A673 (cell line): Measurements from ENCODE around the gene NELL1. TPM values are rescaled to one million over a fixed set of nuclear protein-coding genes. Genes with fewer than 3 reads are reported as not detected.

ENCODE experiments used
- BruUV-seq: library from RNA; stranded (reverse); fragments of 400-500 nt; replicated peaks from 2 replicates; lab custom pipeline; 2021; lab: Mats Ljungman, UMichigan
- CTCF ChIA-PET: fragments of 300-600 bp; sonication (Branson Sonifier 250); formaldehyde crosslinking; loops from one replicate; lab custom pipeline; 2022; ENCODE audit warnings: antibody characterized with exemption; lab: Charles Lee
- POLR2A ChIA-PET: fragments of 300-600 bp; sonication (Branson Sonifier 250); formaldehyde crosslinking; loops from one replicate; lab custom pipeline; 2022; ENCODE audit warnings: antibody characterized with exemption; ENCODE audit not compliant: low non-redundant PET; lab: Charles Lee
- DNase-seq: peaks from one replicate; pipeline ENCODE4 v3.0.0-alpha.2; 2015; ENCODE audit warnings: low spot score
- H3K27ac ChIP-seq: fragments of 200-600 bp; sonication (generic); 2 replicates; pipeline ENCODE4 v1.5.1; 2016; ENCODE audit warnings: mixed run types, low read depth, mild to moderate bottlenecking, mixed read lengths, antibody characterized with exemption, low read length; ENCODE audit not compliant: poor library complexity, severe bottlenecking
- H3K27me3 ChIP-seq: fragments of 200-600 bp; sonication (generic); replicated peaks from 2 replicates; pipeline ENCODE4 v1.6.1; 2017; ENCODE audit warnings: mixed run types, low read depth, mild to moderate bottlenecking, mixed read lengths, antibody characterized with exemption, low read length; ENCODE audit not compliant: insufficient read depth, poor library complexity
- H3K36me3 ChIP-seq: fragments of 200-600 bp; sonication (generic); 2 replicates; pipeline ENCODE4 v1.6.1; 2016; ENCODE audit warnings: mixed run types, mild to moderate bottlenecking, mixed read lengths, antibody characterized with exemption, low read length; ENCODE audit not compliant: insufficient read depth, poor library complexity, severe bottlenecking
- H3K4me1 ChIP-seq: fragments of 200-600 bp; sonication (generic); 2 replicates; pipeline ENCODE4 v1.6.1; 2017; ENCODE audit warnings: mixed run types, mild to moderate bottlenecking, mixed read lengths, antibody characterized with exemption, low read length; ENCODE audit not compliant: insufficient read depth, poor library complexity, severe bottlenecking
- H3K4me3 ChIP-seq: fragments of 200-600 bp; sonication (generic); 2 replicates; pipeline ENCODE4 v1.5.1; 2016; ENCODE audit warnings: low read depth, mixed run types, mild to moderate bottlenecking, mixed read lengths, low read length; ENCODE audit not compliant: poor library complexity, severe bottlenecking
- H3K9me3 ChIP-seq: fragments of 200-600 bp; sonication (generic); 2 replicates; pipeline ENCODE4 v1.6.1; 2016; ENCODE audit warnings: mixed run types, low read depth, mild to moderate bottlenecking, mixed read lengths, antibody characterized with exemption, low read length; ENCODE audit not compliant: poor library complexity, severe bottlenecking
- CTCF ChIP-seq: fragments of 300-800, 200-600 bp; sonication (generic); conservative IDR thresholded peaks from 2 replicates; pipeline ENCODE4 v1.5.1; 2017; ENCODE audit warnings: low read depth, mild to moderate bottlenecking, antibody characterized with exemption, low read length, moderate library complexity, mixed read lengths
- EZH2 ChIP-seq: fragments of 200-600 bp; sonication (generic); IDR thresholded peaks from 2 replicates; pipeline ENCODE4 v1.6.1; 2017; ENCODE audit warnings: borderline replicate concordance, low read depth, mild to moderate bottlenecking, mixed read lengths, antibody characterized with exemption, low read length; ENCODE audit not compliant: poor library complexity, severe bottlenecking
- intact Hi-C: fragments of 100-400 bp; cut with micrococcal nuclease; formaldehyde crosslinking; loops from one replicate; pipeline ENCODE4 v1.10.0; 2022; ENCODE audit not compliant: unreplicated experiment
- total RNA-seq: library from RNA; stranded (reverse); gene quantifications from 2 replicates; pipeline ENCODE4 v1.2.3, GENCODE V29; 2021

The NELL1 gene
- total RNA-seq, 1 experiment from 2014 or later: 0.32 TPM

- Histone ChIP-seq H3K27me3 (no peaks in the 10 kb centered on the region), H3K4me3 (no peak overlapping the region), H3K36me3 (no peaks in the 10 kb centered on the region), H3K9me3 (no peaks in the 10 kb centered on the region), H3K4me1 (no peaks in the 10 kb centered on the region), H3K27ac (no peak overlapping the region)
- DNase-seq: no peak
- CTCF ChIA-PET: no interaction called here
- no TSS peak for BruUV-seq
- intact Hi-C loops: no loop called here
- no peak for TF ChIP-seq EZH2
- no peak for TF ChIP-seq CTCF
- POLR2A ChIA-PET: no interaction called here
Measured at GRCh38 chr11:20933086-20933485, 263.7 kb downstream of the NELL1 start.

- no peak for DNase-seq
- no TSS peak for BruUV-seq
- CTCF ChIA-PET: no interaction called here
Measured at GRCh38 chr11:20933958-20934357, 264.6 kb downstream of the NELL1 start.

GRCh38 chr11:20934516-20934915 lies 265.1 kb downstream of the NELL1 start:
- no peaks in the 10 kb centered on the region for H3K4me1 ChIP-seq
- no peak for TF ChIP-seq EZH2
- TF ChIP-seq CTCF: no peak
- ChIA-PET CTCF (no interaction called here), POLR2A (no interaction called here)
- no peaks in the 10 kb centered on the region for H3K9me3 ChIP-seq
- H3K4me3 ChIP-seq: no peak overlapping the region
- H3K27ac ChIP-seq: no peak overlapping the region
- no TSS peak for BruUV-seq
- intact Hi-C loops: no loop called here
- H3K27me3 ChIP-seq: no peaks in the 10 kb centered on the region
- no peaks in the 10 kb centered on the region for H3K36me3 ChIP-seq
- no peak for DNase-seq

More at GRCh38 chr11:20933958-20934357, 264.6 kb downstream of the NELL1 start:
- H3K36me3 ChIP-seq: no peaks in the 10 kb centered on the region
- no peak overlapping the region for H3K27ac ChIP-seq
- H3K4me3 ChIP-seq: no peak overlapping the region
- intact Hi-C loops: no loop called here
- H3K27me3 ChIP-seq: no peaks in the 10 kb centered on the region
- POLR2A ChIA-PET: no interaction called here
- TF ChIP-seq EZH2 (no peak), CTCF (no peak)
- no peaks in the 10 kb centered on the region for H3K9me3 ChIP-seq
- no peaks in the 10 kb centered on the region for H3K4me1 ChIP-seq
